KBM-7 (cell line): ENCODE results near the gene ABRACL.
"Not testable (repeated sequence)": the region's sequence is repeated elsewhere in the genome, so short reads cannot be mapped to it uniquely, and the experiment has no call there.

Experiments used
- DNase-seq: peaks from one replicate; pipeline ENCODE4 v3.0.0-alpha.2; 2015
- in situ Hi-C: fragments of 300-500 bp; cut with MboI; formaldehyde crosslinking; loops from 2 replicates; pipeline ENCODE4 v1.14.3; 2020; ENCODE audit warnings: low sequenced_read_pairs, low pct_unique_long_range_greater_than_20kb, mixed read lengths

ABRACL gene

DNA sequence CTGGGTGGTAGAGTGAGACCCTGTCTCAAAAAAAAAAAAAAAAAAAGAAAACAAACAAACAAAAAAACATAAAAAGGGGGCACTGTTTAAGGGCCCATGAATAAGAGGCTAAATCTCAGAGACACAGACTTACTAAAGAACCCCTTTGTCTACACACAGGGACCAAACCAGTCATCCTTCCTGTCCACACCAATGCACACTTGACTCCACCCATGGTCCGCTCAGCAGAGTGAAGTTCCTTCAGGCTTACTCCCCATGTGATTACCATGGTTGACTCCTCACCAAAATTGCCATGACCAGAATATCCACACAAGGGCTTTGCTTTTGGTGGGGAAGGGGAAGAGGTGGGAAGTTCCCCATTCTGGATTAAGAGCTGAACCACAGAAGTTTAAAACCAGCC lies 21.1 kb upstream of the ABRACL start:
- in situ Hi-C loops = no loop called here
- peak; percentile 37 for DNase-seq

DNA sequence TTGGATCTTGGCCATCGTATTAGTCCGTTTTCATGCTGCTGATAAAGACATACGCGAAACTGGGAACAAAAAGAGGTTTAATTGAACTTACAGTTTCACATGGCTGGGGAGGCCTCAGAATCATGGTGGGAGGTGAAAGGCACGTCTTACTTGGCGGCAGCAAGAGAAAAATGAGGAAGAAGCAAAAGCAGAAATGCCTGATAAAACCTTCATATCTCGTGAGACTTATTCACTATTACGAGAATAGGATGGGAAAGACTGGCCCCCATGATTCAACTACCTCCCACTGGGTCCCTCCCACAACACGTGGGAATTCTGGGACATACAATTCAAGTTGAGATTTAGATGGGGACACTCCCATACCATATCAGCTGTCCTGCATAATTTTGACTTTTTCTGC lies 20.4 kb upstream of the ABRACL start:
- in situ Hi-C loops = no loop called here
- peak; percentile 54 for DNase-seq

DNA sequence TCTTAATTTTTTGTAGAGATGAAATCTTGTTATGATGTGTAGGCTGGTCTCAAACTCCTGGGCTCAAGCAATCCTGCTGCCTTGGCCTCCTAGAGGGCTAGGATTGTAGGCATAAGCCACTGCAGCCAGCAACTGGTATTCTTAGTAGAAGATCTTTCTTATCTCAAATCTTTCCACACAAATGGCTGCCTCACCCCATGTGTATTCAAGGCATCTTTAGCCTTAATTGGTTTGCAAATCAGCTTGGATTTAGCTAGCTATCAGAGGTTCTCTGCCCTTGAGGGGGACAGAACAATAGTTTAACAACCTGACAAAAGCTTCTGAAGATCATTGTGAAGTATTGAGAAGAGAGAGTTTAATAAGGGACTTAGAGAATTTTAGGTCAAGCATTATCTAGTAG lies 17.9 kb upstream of the ABRACL start:
- in situ Hi-C loops = no loop called here
- DNase-seq = no peak

DNA sequence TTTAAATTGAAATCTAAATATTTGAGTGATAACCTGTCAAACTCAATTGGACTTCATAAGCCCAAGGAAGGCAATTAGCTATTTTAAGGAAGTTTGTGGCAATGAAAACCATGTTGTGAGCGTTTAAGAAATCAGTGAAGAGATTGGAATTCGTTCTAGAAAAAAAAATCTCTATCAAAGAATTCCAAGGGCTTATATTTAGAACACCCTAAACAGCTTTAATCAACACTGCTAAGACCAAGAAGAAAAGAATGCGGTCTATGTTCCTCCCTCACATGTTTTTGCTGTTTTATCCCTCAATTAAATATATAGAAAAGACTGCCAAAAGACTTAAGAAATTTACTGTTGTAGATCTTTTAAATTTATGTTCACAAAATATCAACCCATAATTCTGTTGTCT lies 16.6 kb upstream of the ABRACL start:
- DNase-seq = no peak
- in situ Hi-C loops = no loop called here

DNA sequence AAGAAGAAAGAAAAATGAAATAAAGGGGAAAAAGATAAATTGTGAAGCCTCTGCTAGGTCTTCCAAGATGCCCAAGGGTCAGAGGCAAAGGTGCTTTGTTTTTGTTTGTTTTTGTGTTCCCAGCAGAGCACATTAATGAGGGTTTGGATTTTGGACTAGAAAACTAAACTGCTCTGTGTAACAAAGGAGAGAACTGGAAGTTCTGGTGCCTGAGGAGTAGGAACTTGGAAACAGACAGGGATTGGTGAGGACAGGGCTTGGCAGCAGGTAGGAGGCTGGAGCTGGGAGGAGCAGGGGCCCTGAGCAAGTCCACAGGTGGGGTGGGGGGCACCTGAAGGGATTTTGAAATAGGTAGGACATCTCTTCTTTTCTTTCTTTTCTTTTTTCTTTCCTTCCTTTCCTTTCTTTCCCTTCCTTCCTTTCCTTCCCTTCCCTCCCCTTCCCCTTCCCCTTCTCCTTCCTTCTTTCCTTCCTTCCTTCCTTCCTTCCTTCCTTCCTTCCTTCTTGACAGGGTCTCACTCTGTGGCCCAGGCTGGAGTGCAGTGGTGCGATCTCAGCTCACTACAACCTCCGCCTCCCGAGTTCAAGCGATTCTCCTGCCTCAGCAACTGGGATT lies 15.3 kb upstream of the ABRACL start:
- no peak for DNase-seq
- in situ Hi-C loops = no loop called here

DNA sequence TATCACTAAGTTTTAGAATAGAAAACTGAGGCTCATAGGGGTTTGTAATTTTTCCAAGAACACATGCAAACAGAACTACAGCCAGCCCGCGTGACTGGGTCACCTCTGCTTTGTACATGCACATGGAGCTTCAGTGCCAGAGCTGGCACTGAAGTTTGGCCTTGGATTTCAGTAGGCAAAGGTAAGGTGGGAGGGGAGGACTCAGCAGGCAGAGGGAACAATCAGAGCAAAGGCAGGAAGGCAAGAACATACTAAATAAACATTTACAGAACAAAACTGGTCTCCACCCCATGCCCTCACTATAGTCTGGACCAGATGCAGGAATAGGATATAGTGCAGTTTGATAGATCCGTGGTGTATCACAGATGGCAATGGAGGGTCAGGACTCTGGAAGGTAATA lies 13.6 kb upstream of the ABRACL start:
- DNase-seq = no peak
- in situ Hi-C loops = no loop called here

DNA sequence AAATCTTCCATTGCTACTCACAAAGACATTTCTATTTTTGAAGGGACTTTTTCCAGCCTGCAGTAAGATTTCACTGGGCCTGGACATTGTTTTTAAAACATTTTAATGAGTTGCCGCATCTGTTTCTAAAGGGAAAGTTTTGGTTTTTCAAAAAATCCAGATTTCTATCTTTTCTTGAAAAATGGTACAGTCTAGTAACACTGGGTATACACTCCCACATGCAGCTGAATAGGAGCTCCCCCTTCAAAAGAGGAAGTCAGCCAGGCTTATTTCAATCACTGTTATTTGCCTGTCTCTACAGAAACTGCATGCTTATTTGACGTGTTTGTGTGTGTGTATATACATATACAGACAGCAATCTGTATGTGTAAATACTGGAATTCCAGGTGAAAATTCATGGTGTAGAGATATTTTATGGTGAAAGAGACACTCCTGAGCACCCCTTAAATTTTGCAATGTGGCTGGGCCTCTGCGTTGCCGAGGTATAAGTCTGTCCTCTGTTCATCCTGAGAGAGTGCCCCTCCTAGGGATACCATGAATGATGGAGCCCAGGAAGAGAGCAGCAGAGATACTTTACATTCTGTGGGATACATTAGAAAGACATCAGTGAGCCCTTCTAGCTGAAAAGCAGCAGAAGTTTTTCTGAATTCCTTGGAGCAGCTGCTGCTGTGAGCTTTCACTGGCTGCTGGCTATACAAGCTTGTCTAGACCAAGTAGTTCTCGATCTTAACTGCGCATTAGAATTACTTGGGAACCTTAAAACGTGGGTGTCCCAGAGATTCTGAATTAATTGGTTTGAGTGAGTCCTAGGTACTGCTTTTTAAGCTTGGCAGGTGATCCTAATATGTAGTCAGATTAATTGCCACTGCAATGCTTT lies 12.0 kb upstream of the ABRACL start:
- peak; percentile 76 for DNase-seq
- in situ Hi-C loops = no loop called here

DNA sequence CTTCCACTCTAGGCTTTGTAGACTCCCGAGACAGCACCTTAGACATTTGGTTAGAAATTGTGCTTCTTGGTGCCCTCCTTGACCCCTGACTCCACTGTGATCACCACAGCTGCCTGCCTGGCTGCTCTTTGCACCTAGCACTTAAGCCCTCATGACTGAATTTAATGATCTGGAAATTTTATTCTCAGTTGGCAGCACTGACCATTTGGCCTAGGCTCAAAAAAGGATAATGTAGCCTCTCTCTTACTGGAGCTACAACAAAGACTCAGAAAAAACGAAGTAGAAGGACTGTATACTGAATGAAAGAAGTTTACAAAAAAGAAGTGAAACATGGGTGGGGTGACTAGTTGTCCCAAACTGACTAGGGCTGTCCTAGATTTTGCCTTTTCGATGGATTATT lies 11.3 kb upstream of the ABRACL start:
- in situ Hi-C loops = no loop called here
- no peak for DNase-seq

DNA sequence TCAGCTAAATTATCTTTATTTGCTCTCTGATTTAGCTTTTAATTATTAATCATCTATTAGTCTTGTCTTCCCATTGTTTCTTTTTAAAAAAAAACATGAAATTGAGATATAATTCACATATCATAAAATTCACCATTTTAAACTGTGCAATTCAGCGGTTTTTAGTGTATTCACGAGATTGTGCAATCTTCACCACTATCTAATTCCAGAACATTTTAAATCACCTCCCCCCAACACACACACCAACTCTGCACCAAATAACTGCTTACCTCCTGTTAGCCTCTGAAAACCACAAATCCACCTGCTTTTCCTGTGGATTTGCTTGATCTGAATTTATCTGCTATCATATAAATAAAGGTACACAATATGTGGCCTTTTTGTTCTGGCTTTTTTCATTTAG lies 8.8 kb upstream of the ABRACL start:
- DNase-seq = peak; percentile 51
- in situ Hi-C loops = no loop called here

DNA sequence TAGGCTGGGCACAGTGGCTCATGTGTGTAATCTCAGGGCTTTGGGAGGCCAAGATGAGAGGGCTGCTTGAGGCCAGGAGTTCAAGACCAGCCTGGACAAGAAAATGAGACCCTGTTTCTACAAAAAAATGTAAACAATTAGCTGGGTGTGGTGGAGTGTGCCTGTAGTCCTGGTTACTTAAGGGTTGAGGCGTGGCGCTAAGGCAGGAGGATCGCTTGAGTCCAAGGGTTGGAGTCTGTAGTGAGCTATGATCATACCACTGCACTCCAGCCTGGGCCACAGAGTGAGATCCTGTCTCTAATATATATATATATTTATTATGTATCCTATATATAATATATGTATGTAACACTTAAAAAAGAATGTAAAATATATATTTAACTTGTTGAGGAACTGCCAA lies 7.9 kb upstream of the ABRACL start:
- DNase-seq = no peak
- in situ Hi-C loops = no loop called here

DNA sequence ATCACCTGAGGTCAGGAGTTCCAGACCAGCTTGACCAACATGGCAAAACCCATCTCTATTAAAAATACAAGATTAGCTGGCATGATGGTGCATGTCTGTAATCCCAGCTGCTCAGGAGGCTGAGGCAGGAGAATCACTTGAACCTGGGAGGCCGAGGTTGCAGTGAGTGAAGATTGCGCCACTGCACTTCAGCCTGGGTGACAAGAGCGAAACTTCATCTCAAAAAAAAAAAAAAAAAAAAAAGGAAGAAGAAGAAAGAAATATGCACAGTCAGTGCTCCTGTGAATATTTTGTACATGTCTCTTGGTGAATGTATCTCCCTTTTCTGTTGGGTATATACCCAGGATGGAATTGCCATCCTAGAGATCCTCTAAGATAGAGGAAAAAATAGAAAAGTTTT lies 3.1 kb upstream of the ABRACL start:
- DNase-seq = peak; percentile 20
- in situ Hi-C loops = not testable (repeated sequence)

DNA sequence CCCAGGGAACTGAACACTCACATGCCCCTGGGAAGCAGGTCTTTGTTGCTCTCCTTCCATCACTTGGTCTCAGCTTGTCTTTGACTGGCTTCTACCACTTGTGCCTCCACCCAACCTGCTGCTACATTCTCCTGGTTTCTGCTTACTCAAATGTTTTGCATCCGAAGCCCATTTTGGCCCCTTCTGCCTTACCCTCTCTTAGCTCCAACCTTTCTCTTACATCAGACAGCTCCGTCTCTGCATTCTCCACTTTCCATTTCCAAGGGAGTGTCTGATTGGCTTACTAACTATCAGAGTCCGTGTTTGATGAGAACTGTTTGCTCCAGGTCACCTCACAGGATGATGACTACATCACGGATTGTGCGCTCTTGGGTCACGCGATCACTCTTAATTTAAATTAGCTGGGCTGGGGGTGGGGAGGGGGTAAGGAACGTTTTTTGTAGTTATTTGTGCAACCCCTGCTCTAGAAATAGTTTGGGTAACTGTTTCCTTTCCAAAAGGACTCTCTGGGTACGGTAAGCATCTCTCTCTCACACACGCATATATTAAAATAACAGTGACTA lies 844 bp upstream of the ABRACL start:
- DNase-seq = peak; percentile 44
- in situ Hi-C loops = no loop called here

DNA sequence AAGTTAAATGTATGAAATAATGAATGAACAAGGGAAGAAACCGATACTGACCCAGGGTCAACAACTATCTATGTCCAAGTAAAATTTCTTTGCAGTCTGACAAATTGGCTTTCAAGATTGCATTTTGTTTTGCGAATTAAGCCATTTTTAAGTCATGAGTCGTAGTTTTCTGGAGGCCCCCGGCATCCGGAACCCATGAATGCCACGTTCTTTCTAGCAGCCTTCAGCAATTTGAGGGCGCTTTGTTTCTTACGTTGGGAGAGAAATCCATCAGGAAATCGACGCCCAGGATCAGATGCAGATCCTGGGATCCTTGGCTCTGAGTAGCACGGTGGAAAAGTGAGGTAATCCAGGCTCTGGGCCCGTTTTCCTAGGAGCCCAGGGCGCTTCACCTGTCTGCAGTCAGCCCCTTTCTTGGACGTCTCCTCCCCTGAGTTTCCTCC lies 309 bp upstream of the ABRACL start:
- no peak for DNase-seq
- in situ Hi-C loops = no loop called here

DNA sequence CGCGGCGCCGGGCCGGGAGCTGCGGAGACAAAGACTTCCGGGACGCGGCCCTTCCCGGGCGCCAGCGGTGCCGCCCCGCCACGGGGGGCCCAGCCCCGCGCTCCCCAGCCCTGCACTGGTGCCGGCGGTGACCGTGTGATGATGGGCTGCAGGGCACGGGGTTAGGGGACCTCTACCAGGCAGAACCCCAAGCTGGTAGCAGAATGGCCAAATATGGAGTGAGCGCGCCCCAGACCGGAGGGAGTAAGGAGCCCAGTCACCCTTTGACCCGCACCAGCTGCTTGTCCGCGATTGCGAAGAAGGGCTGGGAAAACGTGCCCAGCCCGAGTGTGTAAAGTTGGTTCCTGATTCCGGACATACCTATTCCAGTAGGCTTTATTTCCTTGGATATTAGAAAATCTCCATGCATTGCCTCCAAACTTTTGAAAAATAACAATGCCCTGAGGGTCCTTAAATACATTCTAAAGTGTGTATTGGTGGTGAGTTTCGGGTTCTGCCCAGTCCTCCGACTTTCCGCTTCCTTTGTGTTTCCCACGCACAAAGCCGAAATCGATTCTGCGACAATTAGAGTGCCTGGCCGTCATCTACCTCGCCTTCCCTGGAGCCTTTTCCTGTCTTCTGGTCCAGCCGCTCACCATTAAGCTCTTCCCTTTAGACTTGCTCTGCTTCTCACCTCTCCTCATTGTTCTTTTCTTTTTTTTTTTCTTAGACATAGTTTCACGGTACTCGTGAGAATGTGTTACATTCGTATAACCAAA lies 1.1 kb downstream of the ABRACL start:
- in situ Hi-C loops = no loop called here
- peak; percentile 42 for DNase-seq

DNA sequence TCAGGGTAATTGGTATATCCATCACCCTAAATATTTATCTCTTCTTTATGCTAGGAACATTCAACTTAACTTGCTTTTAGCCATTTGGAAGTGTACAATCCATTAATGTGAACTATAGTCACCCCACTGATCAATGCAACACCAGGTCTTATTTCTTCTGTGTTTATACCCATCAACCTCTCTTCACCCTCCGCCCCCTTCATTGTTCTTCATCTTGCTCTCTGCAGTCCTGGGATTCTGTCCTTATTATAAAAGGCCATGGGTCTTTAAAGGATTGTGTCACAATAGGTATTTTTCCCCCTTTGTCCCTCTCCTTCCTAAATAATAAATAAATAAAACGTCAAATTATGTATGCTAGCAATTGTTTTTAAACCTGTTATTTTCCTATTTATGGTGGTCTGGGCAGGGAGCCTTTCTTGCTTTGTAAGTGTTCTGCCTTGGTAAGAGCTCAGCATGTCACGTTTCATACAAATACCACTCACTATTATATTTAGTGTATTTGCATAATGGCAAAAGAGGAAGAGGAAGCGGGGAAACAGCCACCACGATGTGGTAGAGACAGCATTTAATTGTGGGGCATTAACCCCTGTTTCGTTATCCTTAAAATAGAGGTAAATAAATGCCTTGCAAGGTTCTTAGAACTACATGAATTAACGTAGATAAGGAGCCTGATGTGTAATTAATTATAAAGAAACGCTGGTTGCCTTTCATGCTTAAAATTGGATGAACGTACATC lies 1.9 kb downstream of the ABRACL start:
- in situ Hi-C loops = no loop called here
- peak; percentile 70 for DNase-seq

DNA sequence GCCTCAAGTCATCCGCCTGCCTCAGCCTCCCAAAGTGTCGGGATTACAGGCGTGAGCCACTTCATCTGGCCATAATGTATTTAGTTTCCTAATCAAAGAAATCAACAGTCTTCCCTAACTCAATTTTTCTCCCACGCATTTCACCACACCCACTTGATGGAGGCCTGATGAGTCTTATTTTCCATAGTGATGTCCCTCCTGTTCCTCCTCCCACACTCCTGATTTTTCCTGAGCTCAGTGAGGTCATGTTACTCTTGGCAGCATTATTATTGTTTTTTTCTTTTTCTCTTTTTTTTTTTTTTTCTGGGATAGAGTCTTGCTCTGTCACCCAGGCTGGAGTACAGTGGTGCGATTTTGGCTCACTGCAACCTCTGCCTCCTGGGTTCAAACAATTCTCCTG lies 8.9 kb downstream of the ABRACL start:
- no peak for DNase-seq
- in situ Hi-C loops = no loop called here

DNA sequence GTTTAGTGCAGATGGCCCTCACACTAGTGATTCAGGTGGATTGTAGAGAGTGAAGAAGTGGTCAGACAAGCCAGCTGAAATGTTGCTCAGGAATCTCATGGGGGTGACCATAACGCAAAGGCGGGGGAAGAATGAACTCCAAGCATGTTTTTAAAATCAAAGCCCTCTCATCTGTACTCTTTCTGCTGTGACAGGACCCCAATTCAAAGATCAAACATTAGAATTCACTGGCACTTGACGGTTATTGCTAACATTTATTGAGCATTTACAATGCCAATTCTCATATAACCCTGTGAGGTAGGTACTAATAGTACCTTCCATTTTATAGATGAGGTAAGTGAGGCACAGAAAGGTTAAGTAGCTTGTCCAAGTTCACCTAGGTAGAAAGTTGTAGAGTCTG lies 15.7 kb downstream of the ABRACL start:
- no peak for DNase-seq
- in situ Hi-C loops = no loop called here

DNA sequence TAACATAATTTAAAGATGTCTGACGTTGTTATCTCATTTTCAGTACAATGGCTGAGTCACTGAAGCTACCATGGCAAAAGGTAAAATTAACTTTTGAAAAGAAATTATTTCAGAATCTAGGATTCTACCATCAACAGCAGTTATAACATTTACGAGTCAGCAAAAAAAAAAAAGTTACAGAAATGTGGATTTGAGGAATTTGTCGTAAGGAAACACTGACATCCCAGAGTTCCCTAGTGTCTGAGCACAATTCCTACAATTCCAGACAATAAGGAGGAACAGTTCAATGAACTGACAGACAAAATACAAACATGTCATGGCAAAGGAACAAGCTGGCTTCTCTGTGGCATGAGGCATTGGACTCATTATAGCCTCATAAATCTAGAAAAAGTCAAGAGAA lies 19.1 kb downstream of the ABRACL start:
- in situ Hi-C loops = no loop called here
- DNase-seq = no peak

DNA sequence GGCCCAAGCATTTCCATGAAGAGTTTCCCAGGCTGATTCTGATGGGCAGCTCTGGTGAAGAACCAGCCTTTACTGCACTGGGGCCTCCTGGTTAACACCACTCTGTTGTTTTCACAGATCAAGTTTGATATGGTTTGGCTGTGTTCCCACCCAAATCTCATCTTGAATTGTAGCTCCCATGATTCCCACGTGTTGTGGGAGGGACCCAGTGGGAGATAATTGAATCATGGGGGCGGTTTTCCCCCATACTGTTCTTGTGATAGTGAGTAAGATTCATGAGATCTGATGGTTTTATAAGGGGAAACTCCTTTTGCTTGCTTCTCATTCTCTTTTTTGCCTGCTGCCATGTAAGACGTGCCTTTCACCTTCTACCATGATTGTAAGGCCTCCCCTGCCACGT lies 20.4 kb downstream of the ABRACL start:
- DNase-seq, in situ Hi-C loops: not testable (repeated sequence)
